Motor neuron (in vitro differentiated cells): ENCODE results near the gene HMCES. TPM values are rescaled to one million over a fixed set of nuclear protein-coding genes. Genes with fewer than 3 reads are reported as not detected.

Source experiments
- ATAC-seq, 8 experiments: fragments of 200-7000 bp; cut with Tn5 transposase; replicated peaks in 6 of 8; 2 replicates each; pipeline ENCODE4 v1.8.0; 2021; ENCODE audit warnings: mild to moderate bottlenecking in 8 of 8, moderate library complexity in 8 of 8
- H3K27ac ChIP-seq, 2 donors: fragments of 250-450 bp; sonication (Bioruptor Pico); 2 replicates each; pipeline ENCODE4 v1.9.0; 2021; ENCODE audit warnings: antibody characterized with exemption in 2 of 2, mild to moderate bottlenecking in 2 of 2, moderate library complexity in 1 of 2
- H3K4me1 ChIP-seq, 2 donors: fragments of 250-450 bp; sonication (Bioruptor Pico); replicated peaks in 1 of 2; 2 replicates each; pipeline ENCODE4 v1.6.1; 2021; ENCODE audit warnings: antibody characterized with exemption in 2 of 2, mild to moderate bottlenecking in 2 of 2, moderate library complexity in 1 of 2
- H3K4me3 ChIP-seq, 5 donors: fragments of 250-450 bp; sonication (Bioruptor Pico); 2 replicates each; pipeline ENCODE4 v1.9.0; 2021; ENCODE audit warnings: antibody characterized with exemption in 5 of 5, mild to moderate bottlenecking in 5 of 5, moderate library complexity in 4 of 5
- WGBS, 10 experiments: fragments of 450-650 bp; shearing (Covaris generic); methylation state at CpG; one replicate each; pipeline ENCODE4 v1.0.0; 2022; 5-methylcytosine and 5-hydroxymethylcytosine counted together
- in situ Hi-C, 9 experiments: fragments of 400-800 bp; cut with MboI; loops; one replicate each; pipeline ENCODE4 v1.15.0; 2021; ENCODE audit warnings: low sequenced_read_pairs in 9 of 9, low pct_unique_long_range_greater_than_20kb in 2 of 9; ENCODE audit not compliant: unreplicated experiment in 9 of 9
- total RNA-seq, 8 experiments: library from RNA; unstranded; fragments of 300-600 nt; gene quantifications; 2 replicates each; pipeline versions ENCODE4 v1.2.3 to v1.2.4, GENCODE V29; 2022

The HMCES gene
- total RNA-seq, 8 experiments from 2014 or later, result 18.4 to 40.3 (median 20.7) TPM

GRCh38 chr3:129349791-129350190, 71.1 kb downstream of the HMCES start:
- H3K27ac ChIP-seq, result no peak overlapping the region
- 91% methylated on average over 6 of the region's 10 CpGs; no CpG with 5 or more reads in 9 of the 10 experiments for WGBS, 10 experiments
- in situ Hi-C loops, result no loop called here
- no peak for ATAC-seq
- H3K4me3 ChIP-seq, result no peak overlapping the region
- H3K4me1 ChIP-seq, result peaks cover 0 to 8% of the 10 kb centered on the region in 2 donors

- peak in 1 of 8 experiments; percentile 34 for ATAC-seq
- WGBS, 10 experiments, result 56 to 100% (median 80%) methylated on average over 1 to 7 of the region's 8 CpGs; no CpG with 5 or more reads in 5 of the 10 experiments
- in situ Hi-C loops, result no loop called here
- H3K27ac ChIP-seq, result no peak overlapping the region
- H3K4me1 ChIP-seq, result peaks cover 0 to 5% of the 10 kb centered on the region in 2 donors
- no peak overlapping the region for H3K4me3 ChIP-seq
Observed at GRCh38 chr3:129352045-129352444, 73.4 kb downstream of the HMCES start.

GRCh38 chr3:129352650-129353588, 74.2 kb downstream of the HMCES start:
- WGBS, 10 experiments, result 40 to 100% (median 77%) methylated on average over 1 to 10 of the region's 14 CpGs; no CpG with 5 or more reads in 4 of the 10 experiments
- Histone ChIP-seq H3K4me3 (no peak overlapping the region), H3K27ac (no peak overlapping the region), H3K4me1 (no peaks in the 10 kb centered on the region)
- in situ Hi-C loops, result no loop called here
- no peak for ATAC-seq

GRCh38 chr3:129353589-129353941, 74.9 kb downstream of the HMCES start:
- WGBS, 10 experiments, result 8 to 80% (median 52%) methylated on average over 1 to 5 of the region's 5 CpGs; no CpG with 5 or more reads in 4 of the 10 experiments
- no peak overlapping the region for H3K27ac ChIP-seq
- in situ Hi-C loops, result no loop called here
- no peak overlapping the region for H3K4me3 ChIP-seq
- ATAC-seq, result no peak
- no peaks in the 10 kb centered on the region for H3K4me1 ChIP-seq

Other genes starting within 250 kb of the HMCES start
- not detected for gene GP9, start 218.1 kb upstream of the HMCES start, total RNA-seq
- 10 to 100 TPM in 1 of 8 experiments, 1 to 10 TPM in 7; 1.4 to 17.6 (median 3.3) TPM for gene RAB43, start 157.1 kb upstream of the HMCES start, total RNA-seq
- 10 to 100 TPM; 12.4 to 25.3 (median 15.6) TPM for gene ISY1, start 117.8 kb upstream of the HMCES start, total RNA-seq
- 100 to 1,000 TPM; 212 to 375 (median 304) TPM for gene CNBP, start 95.0 kb upstream of the HMCES start, total RNA-seq
- gene COPG1, start 29.3 kb upstream of the HMCES start, total RNA-seq, result 100 to 1,000 TPM in 7 of 8 experiments, 10 to 100 TPM in 1; 98.3 to 201 (median 160) TPM
- gene EFCAB12, start 149.8 kb downstream of the HMCES start, total RNA-seq, result 1 to 10 TPM in 3 of 8 experiments, under 1 TPM in 5; 0.27 to 3.8 (median 0.55) TPM
- 10 to 100 TPM; 18.0 to 39.8 (median 25.4) TPM for gene MBD4, start 161.1 kb downstream of the HMCES start, total RNA-seq
- gene IFT122, start 161.4 kb downstream of the HMCES start, total RNA-seq, result 10 to 100 TPM in 7 of 8 experiments, 1 to 10 TPM in 1; 8.4 to 34.5 (median 24.8) TPM
- gene RHO, start 249.8 kb downstream of the HMCES start, total RNA-seq, result under 1 TPM in 5 of 8 experiments, not detected in 3; 0.04 to 0.42 (median 0.10) TPM